Nephron (organoid): ENCODE results near the gene SYNCRIP.
A peak's percentile ranks its signal among the peaks of the same experiment; 100 is the strongest.
"Not testable (repeated sequence)": the region's sequence is repeated elsewhere in the genome, so short reads cannot be mapped to it uniquely, and the experiment has no call there.

Experiments used
- H3K27ac Mint-ChIP-seq, 3 experiments: 2 replicates each; pipeline ENCODE4 v1.8.0; 2020; ENCODE audit warnings: mixed read lengths in 3 of 3, mild to moderate bottlenecking in 2 of 3, moderate library complexity in 1 of 3
- H3K27me3 Mint-ChIP-seq: 2 replicates; pipeline ENCODE4 v1.8.0; 2021; ENCODE audit warnings: low read depth, mild to moderate bottlenecking, moderate library complexity, mixed read lengths
- H3K36me3 Mint-ChIP-seq: 2 replicates; pipeline ENCODE4 v1.8.0; 2020; ENCODE audit warnings: low read depth, mixed read lengths
- H3K4me1 Mint-ChIP-seq: 2 replicates; pipeline ENCODE4 v1.8.0; 2020; ENCODE audit warnings: mixed read lengths
- H3K4me3 Mint-ChIP-seq, 3 experiments: 2 replicates each; pipeline ENCODE4 v1.8.0; 2020; ENCODE audit warnings: mild to moderate bottlenecking in 3 of 3, mixed read lengths in 3 of 3, moderate library complexity in 2 of 3
- H3K9me3 Mint-ChIP-seq: 2 replicates; pipeline ENCODE4 v1.8.0; 2020; ENCODE audit warnings: mixed read lengths
- TF ChIP-seq, protein P1 (sequence below), 3 experiments: fragments of 200-600 bp; sonication (generic); IDR thresholded peaks; one replicate each; pipeline ENCODE4 v1.5.0; 2021; ENCODE audit warnings: antibody characterized with exemption in 3 of 3; ENCODE audit not compliant: unreplicated experiment in 3 of 3

Gene SYNCRIP

DNA sequence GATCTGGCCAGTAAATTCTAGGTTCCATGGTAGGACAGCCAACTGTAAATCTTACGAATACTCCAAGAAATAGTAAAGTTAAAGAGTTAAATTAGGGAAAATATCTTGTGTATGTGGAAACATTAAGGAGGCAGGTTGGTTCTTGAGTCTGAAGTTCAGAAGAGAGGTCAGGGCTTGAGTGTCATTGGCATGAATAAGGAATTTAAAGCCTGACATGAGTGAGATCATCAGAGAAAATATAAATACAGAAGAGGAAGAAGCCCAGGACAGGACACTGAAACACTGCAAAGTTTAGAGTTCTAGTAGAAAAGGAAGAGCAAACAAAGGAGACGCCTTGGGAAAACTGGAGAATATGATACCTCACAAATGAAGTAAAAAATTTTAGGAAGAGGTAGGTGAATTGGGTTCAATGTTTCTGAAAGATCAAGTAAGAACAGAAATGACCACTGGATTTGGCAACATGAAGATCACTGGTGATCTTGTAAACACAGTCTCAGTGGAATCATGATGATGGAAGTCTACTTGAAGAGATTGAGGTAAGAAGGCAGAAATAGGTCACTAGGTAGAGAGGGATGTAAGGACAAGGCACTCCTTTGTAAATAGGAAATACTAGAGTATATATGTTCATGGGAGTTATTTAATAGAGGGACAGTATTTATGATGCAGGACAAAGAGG is 41.6 kb upstream of the SYNCRIP start:
- no peak overlapping the region for H3K27ac Mint-ChIP-seq
- H3K36me3 Mint-ChIP-seq, result no peaks in the 10 kb centered on the region
- no peaks in the 10 kb centered on the region for H3K27me3 Mint-ChIP-seq
- H3K4me3 Mint-ChIP-seq, result no peak overlapping the region
- H3K4me1 Mint-ChIP-seq, result peaks cover 4% of the 10 kb centered on the region
- TF ChIP-seq, protein P1, sequence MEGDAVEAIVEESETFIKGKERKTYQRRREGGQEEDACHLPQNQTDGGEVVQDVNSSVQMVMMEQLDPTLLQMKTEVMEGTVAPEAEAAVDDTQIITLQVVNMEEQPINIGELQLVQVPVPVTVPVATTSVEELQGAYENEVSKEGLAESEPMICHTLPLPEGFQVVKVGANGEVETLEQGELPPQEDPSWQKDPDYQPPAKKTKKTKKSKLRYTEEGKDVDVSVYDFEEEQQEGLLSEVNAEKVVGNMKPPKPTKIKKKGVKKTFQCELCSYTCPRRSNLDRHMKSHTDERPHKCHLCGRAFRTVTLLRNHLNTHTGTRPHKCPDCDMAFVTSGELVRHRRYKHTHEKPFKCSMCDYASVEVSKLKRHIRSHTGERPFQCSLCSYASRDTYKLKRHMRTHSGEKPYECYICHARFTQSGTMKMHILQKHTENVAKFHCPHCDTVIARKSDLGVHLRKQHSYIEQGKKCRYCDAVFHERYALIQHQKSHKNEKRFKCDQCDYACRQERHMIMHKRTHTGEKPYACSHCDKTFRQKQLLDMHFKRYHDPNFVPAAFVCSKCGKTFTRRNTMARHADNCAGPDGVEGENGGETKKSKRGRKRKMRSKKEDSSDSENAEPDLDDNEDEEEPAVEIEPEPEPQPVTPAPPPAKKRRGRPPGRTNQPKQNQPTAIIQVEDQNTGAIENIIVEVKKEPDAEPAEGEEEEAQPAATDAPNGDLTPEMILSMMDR (IDR thresholded peaks at IDR 0.05; ENCODE audit: unreplicated experiment in 3 of 3), result no peak
- H3K9me3 Mint-ChIP-seq, result no peaks in the 10 kb centered on the region

DNA sequence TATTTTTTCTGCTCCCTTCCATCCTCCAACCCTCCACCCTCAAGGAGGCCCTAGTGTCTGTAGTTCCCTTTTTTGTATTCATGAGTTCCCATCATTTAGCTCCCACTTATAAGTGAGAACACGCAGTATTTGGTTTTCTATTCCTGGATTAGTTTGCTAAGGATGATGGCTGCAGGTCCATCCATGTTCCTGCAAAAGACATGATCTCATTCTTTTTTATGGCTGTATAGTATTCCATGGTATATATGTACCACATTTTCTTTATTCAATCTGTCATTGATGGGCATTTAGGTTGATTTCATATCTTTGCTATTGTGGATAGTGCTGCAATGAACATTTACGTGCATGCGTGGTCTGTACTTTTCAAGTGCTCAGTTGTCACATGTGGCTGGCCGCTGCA is 39.2 kb upstream of the SYNCRIP start:
- H3K27me3 Mint-ChIP-seq, result not testable (repeated sequence)

DNA sequence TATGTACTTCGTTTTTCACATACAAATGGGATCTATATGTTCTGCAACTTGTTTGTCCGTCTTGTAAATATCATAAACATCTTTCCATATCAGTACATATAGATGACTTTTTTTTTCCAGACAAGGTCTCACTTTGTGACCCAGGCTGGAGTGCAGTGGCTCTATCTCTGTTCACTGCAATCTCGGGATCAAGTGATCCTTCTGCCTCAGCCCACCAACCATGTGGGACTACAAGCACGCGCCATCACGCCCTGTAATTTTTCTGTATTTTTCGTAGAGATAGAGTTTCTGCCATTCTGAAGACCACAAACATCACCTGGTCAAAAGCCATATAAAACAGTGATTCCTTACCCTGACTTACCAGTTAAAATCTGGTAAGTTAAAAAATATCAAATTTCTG is 37.7 kb upstream of the SYNCRIP start:
- TF ChIP-seq, protein P1 (IDR thresholded peaks at IDR 0.05; ENCODE audit: unreplicated experiment in 3 of 3), result no peak
- Mint-ChIP-seq H3K27ac (peak overlapping the region in 1 of 3 experiments; percentile 94), H3K4me1 (peaks cover 19% of the 10 kb centered on the region), H3K4me3 (peak overlapping the region; percentile 94 to 100 (median 97)), H3K36me3 (peaks cover 16% of the 10 kb centered on the region), H3K27me3 (no peaks in the 10 kb centered on the region), H3K9me3 (no peaks in the 10 kb centered on the region)

More for the DNA sequence above, 39.2 kb upstream of the SYNCRIP start:
- H3K36me3 Mint-ChIP-seq, H3K4me1 Mint-ChIP-seq, H3K9me3 Mint-ChIP-seq, H3K27ac Mint-ChIP-seq: not testable (repeated sequence)
- H3K4me3 Mint-ChIP-seq, result peak overlapping the region in 1 of 3 experiments; percentile 26

DNA sequence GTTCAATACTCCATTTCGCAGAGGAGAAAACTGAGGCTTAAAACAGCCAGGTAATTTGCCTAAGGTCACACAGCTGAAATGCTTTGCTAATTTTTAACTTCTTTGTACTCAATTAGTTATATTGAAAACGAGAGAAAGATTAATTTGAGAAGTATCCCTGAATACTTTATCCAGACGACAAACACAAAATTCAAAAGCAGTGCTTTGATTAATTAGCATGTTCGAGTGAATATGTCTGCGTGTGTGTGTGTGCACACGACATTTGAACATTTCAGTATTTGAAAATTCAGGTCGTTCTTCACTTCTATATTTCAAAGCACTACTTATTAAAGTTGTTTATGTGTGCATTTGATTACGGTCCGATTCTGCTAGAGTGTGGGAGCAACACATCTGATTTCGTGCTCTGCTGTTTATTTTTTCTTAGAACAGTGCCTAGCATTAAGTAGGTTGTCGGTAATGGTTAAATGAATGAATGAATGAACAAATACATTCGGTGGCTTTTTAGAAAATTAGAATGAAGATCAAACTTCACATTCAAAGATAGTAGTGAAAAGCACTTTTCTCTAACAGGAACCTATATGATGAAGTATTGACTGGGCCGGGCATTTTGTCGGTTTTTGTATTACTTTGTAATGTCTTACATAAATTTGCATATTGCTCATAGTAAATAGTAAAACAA is 36.9 kb upstream of the SYNCRIP start:
- Mint-ChIP-seq H3K4me1 (peaks cover 26% of the 10 kb centered on the region), H3K4me3 (peak overlapping the region; percentile 94 to 100 (median 97)), H3K27ac (peak overlapping the region; percentile 78 to 98 (median 94)), H3K36me3 (peaks cover 19% of the 10 kb centered on the region), H3K9me3 (no peaks in the 10 kb centered on the region), H3K27me3 (no peaks in the 10 kb centered on the region)
- TF ChIP-seq, protein P1 (IDR thresholded peaks at IDR 0.05; ENCODE audit: unreplicated experiment in 3 of 3), result no peak

DNA sequence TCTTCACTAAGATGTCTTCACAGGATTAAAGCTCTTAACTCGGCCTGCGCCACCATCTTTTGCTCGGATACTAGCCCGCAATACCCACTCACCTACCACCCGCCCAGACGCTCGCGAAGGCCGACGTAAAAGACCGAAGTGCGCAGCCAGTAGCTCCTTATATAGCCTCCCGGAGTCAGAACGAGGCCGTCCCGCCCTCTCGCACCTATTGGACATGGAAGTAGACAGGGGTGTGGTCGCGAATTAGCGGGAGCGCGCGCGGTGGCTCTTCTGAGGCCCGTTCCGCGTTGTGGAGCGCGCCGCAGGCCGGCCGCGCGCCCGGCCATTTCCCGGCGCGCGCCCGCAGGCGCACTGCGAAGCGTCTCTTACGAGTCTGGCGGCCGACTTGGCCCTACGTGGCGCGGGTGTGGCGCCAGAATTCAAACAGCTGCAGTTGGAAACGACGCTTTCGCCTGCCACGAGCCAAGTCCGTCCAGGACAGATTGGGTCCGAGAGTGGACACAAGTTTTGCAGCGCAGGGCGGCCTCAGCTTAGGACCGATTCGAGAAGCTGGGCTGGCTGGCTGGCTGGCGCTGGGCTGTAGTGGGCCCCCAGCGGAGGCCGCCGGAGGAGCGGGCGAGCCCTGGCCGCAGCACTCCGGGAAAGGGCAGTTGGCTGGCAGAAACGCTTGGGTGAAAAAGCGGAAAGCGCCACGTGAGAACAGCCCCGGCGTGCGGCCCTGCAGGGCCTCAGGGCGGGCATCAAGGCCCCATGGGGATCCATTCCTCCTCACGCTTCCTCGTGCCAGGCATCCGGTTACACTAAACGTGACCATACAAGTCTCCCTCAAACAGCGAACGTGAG is 36.1 kb upstream of the SYNCRIP start:
- no peaks in the 10 kb centered on the region for H3K27me3 Mint-ChIP-seq
- TF ChIP-seq, protein P1 (IDR thresholded peaks at IDR 0.05; ENCODE audit: unreplicated experiment in 3 of 3), result no peak
- no peaks in the 10 kb centered on the region for H3K9me3 Mint-ChIP-seq
- H3K27ac Mint-ChIP-seq, result peak overlapping the region; percentile 94 to 98 (median 96)
- peak overlapping the region; percentile 94 to 100 (median 97) for H3K4me3 Mint-ChIP-seq
- peaks cover 26% of the 10 kb centered on the region for H3K36me3 Mint-ChIP-seq
- peaks cover 33% of the 10 kb centered on the region for H3K4me1 Mint-ChIP-seq

DNA sequence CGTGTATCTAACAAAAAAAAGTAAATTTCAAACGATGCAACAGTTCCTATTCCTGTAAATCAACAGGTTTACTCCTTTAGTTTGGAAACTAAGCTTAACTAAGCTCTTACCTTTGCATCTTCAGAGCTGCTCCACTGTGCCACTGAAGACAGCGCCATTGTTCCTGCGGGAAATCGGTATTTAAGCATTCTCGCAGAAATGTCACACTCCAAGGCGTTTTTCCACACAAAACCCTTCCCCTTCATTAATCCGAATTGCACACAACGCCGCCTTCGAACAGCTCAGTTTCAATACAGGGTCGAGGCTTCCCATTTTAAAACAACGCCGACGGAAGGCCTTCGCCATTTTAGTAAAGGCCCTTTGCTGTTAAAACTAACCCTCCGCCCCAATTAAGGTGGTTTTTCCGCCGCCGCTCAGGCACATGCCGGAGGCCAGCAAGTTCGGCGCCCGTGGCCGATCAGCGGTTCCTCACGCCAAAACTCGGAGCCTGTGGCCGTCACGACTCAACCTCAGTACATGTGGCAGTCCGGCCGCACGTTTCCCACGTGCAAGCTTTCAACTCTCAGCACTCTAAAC is 35.4 kb upstream of the SYNCRIP start:
- peak overlapping the region; percentile 94 to 100 (median 97) for H3K4me3 Mint-ChIP-seq
- no peaks in the 10 kb centered on the region for H3K9me3 Mint-ChIP-seq
- no peaks in the 10 kb centered on the region for H3K27me3 Mint-ChIP-seq
- H3K36me3 Mint-ChIP-seq, result peaks cover 33% of the 10 kb centered on the region
- TF ChIP-seq, protein P1 (IDR thresholded peaks at IDR 0.05; ENCODE audit: unreplicated experiment in 3 of 3), result no peak
- H3K27ac Mint-ChIP-seq, result peak overlapping the region; percentile 94 to 98 (median 96)
- H3K4me1 Mint-ChIP-seq, result peaks cover 39% of the 10 kb centered on the region
